ENCODE data around the gene ARPC2. TPM values are rescaled to one million over a fixed set of nuclear protein-coding genes. Genes with fewer than 3 reads are reported as not detected.

Gene ARPC2
- total and polyA plus RNA-seq, 12 donors: 58.5 to 213 (median 134) TPM

DNA sequence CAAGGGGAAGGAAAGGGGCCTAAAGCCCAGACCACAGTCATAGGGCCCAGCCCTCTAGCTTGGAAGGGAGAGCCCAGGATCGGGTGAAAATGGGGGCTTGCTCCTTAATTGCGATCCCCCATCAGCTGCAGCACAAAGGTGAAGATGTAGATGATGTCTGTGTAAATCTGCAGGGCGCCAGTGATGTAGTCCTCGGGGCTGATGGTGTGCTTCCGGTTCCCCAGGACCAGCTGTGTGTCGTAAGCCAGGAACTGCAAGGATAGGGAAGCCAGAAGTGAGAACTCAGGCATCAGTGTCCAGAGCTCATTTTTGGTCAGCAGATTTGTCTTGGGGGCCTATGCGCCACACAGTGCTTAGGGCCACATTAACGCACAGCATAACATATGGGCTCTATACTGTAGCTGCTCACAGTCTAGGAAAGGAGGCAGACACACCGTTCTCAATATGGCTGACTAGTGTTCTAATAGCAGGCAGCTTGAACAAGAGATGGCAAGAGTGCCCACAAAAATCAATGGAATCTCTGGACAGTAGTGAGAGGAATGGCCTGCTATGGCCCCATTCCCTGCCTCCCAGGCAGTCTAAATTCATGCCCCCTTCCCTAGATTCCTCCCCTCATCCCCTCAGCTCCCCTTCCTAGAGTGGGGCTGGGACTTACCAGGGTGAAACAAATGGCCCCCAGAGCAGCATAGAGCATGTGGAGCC, 58.5 kb downstream of the ARPC2 start:
- 80 to 85% methylated on average over 9 of the region's 9 CpGs for WGBS, 2 donors
- no peaks in the 10 kb centered on the region for H3K9me3 ChIP-seq
- peak overlapping the region in 5 of 10 donors; percentile 10 to 90 (median 41) for H3K27ac ChIP-seq
- peaks cover 2 to 81% (median 58%) of the 10 kb centered on the region in 9 donors for H3K36me3 ChIP-seq
- ATAC-seq: no peak
- no peak overlapping the region for H3K4me3 ChIP-seq
- no peaks in the 10 kb centered on the region for H3K27me3 ChIP-seq
- H3K4me1 ChIP-seq: peaks cover 12 to 45% (median 39%) of the 10 kb centered on the region in 9 donors
- TF ChIP-seq, protein P1, sequence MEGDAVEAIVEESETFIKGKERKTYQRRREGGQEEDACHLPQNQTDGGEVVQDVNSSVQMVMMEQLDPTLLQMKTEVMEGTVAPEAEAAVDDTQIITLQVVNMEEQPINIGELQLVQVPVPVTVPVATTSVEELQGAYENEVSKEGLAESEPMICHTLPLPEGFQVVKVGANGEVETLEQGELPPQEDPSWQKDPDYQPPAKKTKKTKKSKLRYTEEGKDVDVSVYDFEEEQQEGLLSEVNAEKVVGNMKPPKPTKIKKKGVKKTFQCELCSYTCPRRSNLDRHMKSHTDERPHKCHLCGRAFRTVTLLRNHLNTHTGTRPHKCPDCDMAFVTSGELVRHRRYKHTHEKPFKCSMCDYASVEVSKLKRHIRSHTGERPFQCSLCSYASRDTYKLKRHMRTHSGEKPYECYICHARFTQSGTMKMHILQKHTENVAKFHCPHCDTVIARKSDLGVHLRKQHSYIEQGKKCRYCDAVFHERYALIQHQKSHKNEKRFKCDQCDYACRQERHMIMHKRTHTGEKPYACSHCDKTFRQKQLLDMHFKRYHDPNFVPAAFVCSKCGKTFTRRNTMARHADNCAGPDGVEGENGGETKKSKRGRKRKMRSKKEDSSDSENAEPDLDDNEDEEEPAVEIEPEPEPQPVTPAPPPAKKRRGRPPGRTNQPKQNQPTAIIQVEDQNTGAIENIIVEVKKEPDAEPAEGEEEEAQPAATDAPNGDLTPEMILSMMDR (IDR thresholded peaks at IDR 0.05): no peak
- DNase-seq: no peak
- intact Hi-C loops (cut with DNase I): loop anchor here in 2 of 10 donors (10.0 kb wide), 2 partner anchors 189 to 379 kb away; partner anchors contain the start of genes BCS1L (in 1 of the 2) and ZNF142 (in 1 of the 2)

DNA sequence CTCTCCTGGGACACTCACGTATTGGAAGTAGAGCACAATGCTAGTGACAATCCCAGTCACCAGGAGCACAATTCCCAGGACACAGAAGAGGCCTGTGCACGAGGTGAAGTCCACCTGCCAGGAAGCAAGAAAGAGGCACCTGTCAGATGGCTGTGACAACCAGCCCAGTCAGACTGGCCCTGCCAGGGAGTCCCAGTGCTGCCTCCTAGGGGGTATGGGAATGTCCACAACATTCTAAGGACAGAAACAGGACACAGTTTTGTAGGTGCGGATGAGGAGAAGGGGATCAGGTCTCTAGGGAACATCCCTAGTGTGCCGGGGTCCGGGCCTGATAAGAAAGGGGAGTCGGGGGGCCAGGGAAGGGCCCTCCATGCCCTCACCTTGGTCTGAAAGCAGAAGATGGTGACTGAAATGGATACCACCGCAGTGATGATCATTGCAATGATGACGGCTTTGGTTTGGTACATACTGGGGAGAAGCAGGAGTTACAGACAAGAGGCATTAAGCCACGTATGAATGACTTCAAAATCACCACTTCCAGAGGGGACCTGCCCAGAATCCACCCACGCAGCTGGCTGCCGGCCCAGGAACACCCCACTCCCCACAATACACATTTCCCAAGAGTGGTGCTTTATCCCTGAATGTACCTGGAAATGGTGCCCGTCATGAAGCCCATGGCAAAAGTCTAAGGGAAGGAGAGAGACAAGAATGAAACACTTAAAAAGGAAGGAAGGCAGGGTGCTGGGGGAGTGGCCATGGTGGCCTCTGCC, 60.2 kb downstream of the ARPC2 start:
- no peaks in the 10 kb centered on the region for H3K9me3 ChIP-seq
- no peak overlapping the region for H3K4me3 ChIP-seq
- intact Hi-C loops (cut with DNase I): loop anchor here in 2 of 10 donors (10.0 kb wide), 2 partner anchors 188 to 378 kb away; partner anchors contain the start of genes BCS1L (in 1 of the 2) and ZNF142 (in 1 of the 2)
- TF ChIP-seq, protein P1 (IDR thresholded peaks at IDR 0.05): no peak
- ATAC-seq: no peak
- DNase-seq: no peak
- WGBS, 2 donors: 77 to 79% methylated on average over 12 of the region's 12 CpGs
- peaks cover 17 to 41% (median 34%) of the 10 kb centered on the region in 9 donors for H3K4me1 ChIP-seq
- peaks cover 6 to 94% (median 70%) of the 10 kb centered on the region in 9 donors for H3K36me3 ChIP-seq
- peak overlapping the region in 1 of 10 donors; percentile 17 for H3K27ac ChIP-seq
- no peaks in the 10 kb centered on the region for H3K27me3 ChIP-seq

DNA sequence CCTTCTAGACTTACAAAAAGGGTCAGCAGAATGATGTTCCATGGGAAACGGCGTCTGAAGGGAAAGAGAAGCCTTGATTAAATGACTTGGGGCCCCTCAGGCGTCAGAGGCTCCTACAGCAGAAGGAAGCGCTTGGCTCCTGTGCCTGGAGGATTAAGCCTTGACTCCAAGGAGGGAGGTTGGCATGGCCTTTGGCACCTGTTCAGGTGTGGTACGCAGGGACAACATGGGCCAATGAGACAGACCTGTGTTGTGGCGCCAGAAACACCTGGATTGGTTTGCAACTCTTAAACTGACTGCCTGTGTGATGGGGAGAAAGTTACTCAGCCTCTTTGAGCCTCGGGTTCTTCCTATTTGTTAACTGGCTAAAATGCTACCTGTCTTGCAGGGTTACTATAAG, 60.9 kb downstream of the ARPC2 start:
- WGBS, 2 donors: 80 to 89% methylated on average over 7 of the region's 7 CpGs
- Histone ChIP-seq H3K9me3 (no peaks in the 10 kb centered on the region), H3K4me1 (peaks cover 20 to 41% (median 34%) of the 10 kb centered on the region in 9 donors), H3K27me3 (no peaks in the 10 kb centered on the region), H3K27ac (no peak overlapping the region), H3K4me3 (no peak overlapping the region), H3K36me3 (peaks cover 6 to 100% (median 70%) of the 10 kb centered on the region in 9 donors)
- ATAC-seq (no peak), DNase-seq (no peak)
- intact Hi-C loops (cut with DNase I): loop anchor here in 2 of 10 donors (10.0 kb wide), 2 partner anchors 187 to 377 kb away; partner anchors contain the start of genes BCS1L (in 1 of the 2) and ZNF142 (in 1 of the 2)
- TF ChIP-seq, protein P1 (IDR thresholded peaks at IDR 0.05): no peak

All from heart right ventricle (tissue), 16 donors.